Uterus (tissue), 2 donors: ENCODE data around the gene ZNF521.

Experiments
- POLR2A ChIP-seq, 2 donors: fragments of 450-650 bp; IDR thresholded peaks; one replicate each; pipeline ENCODE4 v1.6.1; 2016; ENCODE audit warnings: antibody characterized with exemption in 2 of 2, mild to moderate bottlenecking in 1 of 2, moderate library complexity in 1 of 2
- TF ChIP-seq, protein P1 (sequence below), 4 experiments: fragments of 200-600 bp in 2 of 4; fragments of 450-650 bp in 2 of 4; sonication (generic) in 2 of 4; IDR thresholded peaks; one replicate each; pipeline ENCODE4 v1.5.1; 2016 to 2019; ENCODE audit warnings: antibody characterized with exemption in 4 of 4, mild to moderate bottlenecking in 2 of 4, moderate library complexity in 1 of 4

DNA sequence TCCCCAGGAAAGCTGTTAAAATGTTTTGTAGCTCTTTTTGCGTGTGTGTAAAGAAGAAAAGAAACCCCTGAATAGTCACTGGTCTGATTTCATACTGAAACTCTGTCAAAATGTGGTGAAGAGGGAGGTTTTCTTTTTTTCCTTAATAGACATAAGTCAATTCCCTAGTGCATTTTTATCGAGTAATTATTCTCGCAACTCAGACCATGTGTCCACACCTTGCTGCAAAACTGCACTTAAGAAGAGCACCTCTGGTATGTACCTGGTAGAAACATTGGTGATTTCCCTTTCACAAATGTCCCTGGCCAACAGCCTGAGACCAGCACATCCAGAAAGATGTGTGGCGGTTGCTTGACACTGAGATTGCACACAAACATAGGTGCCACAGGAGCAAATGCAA, 159.9 kb downstream of the ZNF521 start:
- TF ChIP-seq, protein P1, sequence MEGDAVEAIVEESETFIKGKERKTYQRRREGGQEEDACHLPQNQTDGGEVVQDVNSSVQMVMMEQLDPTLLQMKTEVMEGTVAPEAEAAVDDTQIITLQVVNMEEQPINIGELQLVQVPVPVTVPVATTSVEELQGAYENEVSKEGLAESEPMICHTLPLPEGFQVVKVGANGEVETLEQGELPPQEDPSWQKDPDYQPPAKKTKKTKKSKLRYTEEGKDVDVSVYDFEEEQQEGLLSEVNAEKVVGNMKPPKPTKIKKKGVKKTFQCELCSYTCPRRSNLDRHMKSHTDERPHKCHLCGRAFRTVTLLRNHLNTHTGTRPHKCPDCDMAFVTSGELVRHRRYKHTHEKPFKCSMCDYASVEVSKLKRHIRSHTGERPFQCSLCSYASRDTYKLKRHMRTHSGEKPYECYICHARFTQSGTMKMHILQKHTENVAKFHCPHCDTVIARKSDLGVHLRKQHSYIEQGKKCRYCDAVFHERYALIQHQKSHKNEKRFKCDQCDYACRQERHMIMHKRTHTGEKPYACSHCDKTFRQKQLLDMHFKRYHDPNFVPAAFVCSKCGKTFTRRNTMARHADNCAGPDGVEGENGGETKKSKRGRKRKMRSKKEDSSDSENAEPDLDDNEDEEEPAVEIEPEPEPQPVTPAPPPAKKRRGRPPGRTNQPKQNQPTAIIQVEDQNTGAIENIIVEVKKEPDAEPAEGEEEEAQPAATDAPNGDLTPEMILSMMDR (IDR thresholded peaks at IDR 0.05), result no peak
- TF ChIP-seq POLR2A (IDR thresholded peaks at IDR 0.05), result no peak
